ENCODE data around the gene UNC119.

The UNC119 gene

DNA sequence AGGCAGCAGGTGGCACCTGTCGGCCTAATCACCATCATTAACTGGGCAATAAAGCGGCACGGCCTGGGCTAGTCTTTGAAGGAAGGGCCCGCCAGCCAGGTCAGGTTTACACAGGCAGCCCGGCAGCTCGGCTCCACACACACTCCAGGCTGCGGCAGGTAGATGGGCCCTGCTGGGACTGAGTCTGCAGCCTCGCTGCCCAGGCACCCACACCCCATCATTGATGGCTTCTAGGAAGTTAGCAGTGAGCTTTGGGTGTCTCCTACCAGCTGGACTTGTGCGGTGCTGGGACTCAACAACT is 53.1 kb downstream of the UNC119 start:
- H3K4me3 ChIP-seq: no peak overlapping the region
- H3K27ac ChIP-seq: no peak overlapping the region
- TF ChIP-seq FOXP2 (optimal IDR thresholded peaks at IDR 0.05; ENCODE audit: control extremely low read depth, extremely low read length, insufficient read depth) (no peak), POLR2AphosphoS5 (IDR thresholded peaks at IDR 0.05; ENCODE audit: borderline replicate concordance, low read depth, low read length) (no peak), EZH2 (IDR thresholded peaks at IDR 0.05) (no peak)
- no peak for DNase-seq (ENCODE audit: low read depth, low spot score)
- no peaks in the 10 kb centered on the region for H3K9me3 ChIP-seq (ENCODE audit: low read depth, low read length)
- H3K9ac ChIP-seq (ENCODE audit: insufficient read length): no peak overlapping the region
- H3K36me3 ChIP-seq (ENCODE audit: insufficient read depth, low read length): no peaks in the 10 kb centered on the region

DNA sequence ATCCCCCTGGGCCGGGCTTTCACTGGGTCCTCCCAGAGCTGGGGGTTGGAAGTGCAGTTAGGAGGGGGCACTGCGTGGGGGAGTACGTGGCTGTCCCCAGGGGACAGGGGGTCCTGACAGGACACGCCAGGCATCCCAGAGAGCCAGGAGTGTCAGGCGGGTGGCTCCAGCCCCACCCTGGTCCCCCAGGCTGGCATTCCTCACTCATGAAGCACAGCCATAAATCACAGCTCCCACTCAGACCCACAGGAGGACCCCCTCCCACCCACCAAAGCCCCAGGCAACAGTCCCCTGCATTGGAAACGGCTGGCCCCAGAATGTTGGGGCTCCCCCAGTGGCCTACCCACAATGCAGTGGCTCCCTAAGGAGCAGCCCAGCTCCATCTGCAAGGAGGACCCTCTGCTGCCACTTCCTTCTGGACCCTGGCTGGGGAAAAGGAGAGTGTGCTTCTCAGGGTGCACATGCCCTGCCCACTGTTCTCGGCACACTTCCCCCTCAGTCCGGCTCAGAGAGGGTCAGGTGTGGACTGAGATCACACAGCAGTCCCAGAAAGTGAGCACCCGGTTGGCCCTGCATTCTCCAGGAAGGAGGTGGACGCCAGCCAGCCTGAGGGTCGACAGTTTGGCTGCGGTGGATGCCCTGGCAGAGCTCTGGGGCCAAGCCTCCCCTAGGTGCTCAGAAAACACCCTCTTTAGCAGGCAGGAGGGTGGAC is 53.6 kb downstream of the UNC119 start:
- H3K9ac ChIP-seq (ENCODE audit: insufficient read length): no peak overlapping the region
- no peak overlapping the region for H3K27ac ChIP-seq
- DNase-seq (ENCODE audit: low read depth, low spot score): no peak
- no peaks in the 10 kb centered on the region for H3K36me3 ChIP-seq (ENCODE audit: insufficient read depth, low read length)
- no peaks in the 10 kb centered on the region for H3K9me3 ChIP-seq (ENCODE audit: low read depth, low read length)
- H3K4me3 ChIP-seq: no peak overlapping the region
- no peak for TF ChIP-seq EZH2 (IDR thresholded peaks at IDR 0.05)
- TF ChIP-seq POLR2AphosphoS5 (IDR thresholded peaks at IDR 0.05; ENCODE audit: borderline replicate concordance, low read depth, low read length): no peak
- TF ChIP-seq FOXP2 (optimal IDR thresholded peaks at IDR 0.05; ENCODE audit: control extremely low read depth, extremely low read length, insufficient read depth): no peak

- Histone ChIP-seq H3K9me3 (ENCODE audit: low read depth, low read length) (no peaks in the 10 kb centered on the region), H3K4me3 (no peak overlapping the region), H3K27ac (no peak overlapping the region), H3K9ac (ENCODE audit: insufficient read length) (no peak overlapping the region), H3K36me3 (ENCODE audit: insufficient read depth, low read length) (no peaks in the 10 kb centered on the region)
- DNase-seq (ENCODE audit: low read depth, low spot score): no peak
- TF ChIP-seq FOXP2 (optimal IDR thresholded peaks at IDR 0.05; ENCODE audit: control extremely low read depth, extremely low read length, insufficient read depth) (no peak), EZH2 (IDR thresholded peaks at IDR 0.05) (no peak), POLR2AphosphoS5 (IDR thresholded peaks at IDR 0.05; ENCODE audit: borderline replicate concordance, low read depth, low read length) (no peak)
These were observed 54.5 kb downstream of the UNC119 start for GRCh38 chr17:28497931-28498330.

All from SK-N-MC (cell line).